Neural cell (in vitro differentiated cells): Measurements from ENCODE around the gene NKAIN2. TPM values are rescaled to one million over a fixed set of nuclear protein-coding genes. Genes with fewer than 3 reads are reported as not detected.

Experiments
- H2AFZ ChIP-seq: fragments of 200-600, 300-800 bp; sonication (generic), shearing (Covaris generic); 2 replicates; pipeline ENCODE4 v1.6.0; 2014; ENCODE audit warnings: low read depth, mild to moderate bottlenecking, antibody characterized with exemption, low read length, moderate library complexity
- H3F3A ChIP-seq: fragments of 200-600 bp; shearing (Covaris generic); 2 replicates; pipeline ENCODE4 v1.6.1; 2016; ENCODE audit warnings: mild to moderate bottlenecking, moderate library complexity, mixed read lengths, antibody characterized with exemption, low read length; ENCODE audit not compliant: insufficient read depth, poor library complexity, severe bottlenecking
- H3K27ac ChIP-seq: fragments of 200-600, 300-800 bp; sonication (generic), shearing (Covaris generic); 2 replicates; pipeline ENCODE4 v1.5.1; 2014; ENCODE audit warnings: mild to moderate bottlenecking, low read length, moderate library complexity
- H3K27me3 ChIP-seq: fragments of 300-800, 200-600 bp; sonication (generic), shearing (Covaris generic); 2 replicates; pipeline ENCODE4 v1.6.0; 2014; ENCODE audit warnings: mild to moderate bottlenecking, low read depth, low read length, moderate library complexity; ENCODE audit not compliant: insufficient read depth
- H3K36me3 ChIP-seq: fragments of 300-800, 200-600 bp; sonication (generic), shearing (Covaris generic); 2 replicates; pipeline ENCODE4 v1.5.1; 2014; ENCODE audit warnings: mild to moderate bottlenecking, antibody characterized with exemption, low read length, moderate library complexity; ENCODE audit not compliant: insufficient read depth
- H3K4me2 ChIP-seq: fragments of 300-800, 200-600 bp; sonication (generic), shearing (Covaris generic); 2 replicates; pipeline ENCODE4 v1.6.0; 2014; ENCODE audit warnings: mild to moderate bottlenecking, low read length
- H3K4me3 ChIP-seq: fragments of 300-800, 200-600 bp; sonication (generic), shearing (Covaris generic); 2 replicates; pipeline ENCODE4 v1.5.1; 2014; ENCODE audit warnings: mild to moderate bottlenecking, low read length, moderate library complexity
- H3K79me2 ChIP-seq: fragments of 200-600 bp; shearing (Covaris generic); replicated peaks from 2 replicates; pipeline ENCODE4 v1.6.0; 2014; ENCODE audit warnings: mild to moderate bottlenecking, low read length, moderate library complexity; ENCODE audit not compliant: insufficient read depth
- H3K9ac ChIP-seq: fragments of 300-800, 200-600 bp; sonication (generic), shearing (Covaris generic); 2 replicates; pipeline ENCODE4 v1.6.1; 2016; ENCODE audit warnings: mild to moderate bottlenecking, low read length, mixed read lengths
- H3K9me2 ChIP-seq: fragments of 200-600 bp; shearing (Covaris generic); 2 replicates; pipeline ENCODE4 v1.6.1; 2016; ENCODE audit warnings: mild to moderate bottlenecking, low read length, mixed read lengths; ENCODE audit not compliant: insufficient read depth
- H3K9me3 ChIP-seq: fragments of 200-600, 300-800 bp; sonication (generic), shearing (Covaris generic); 2 replicates; pipeline ENCODE4 v1.6.1; 2016; ENCODE audit warnings: mild to moderate bottlenecking, mixed run types, low read length, moderate library complexity, mixed read lengths
- H4K20me1 ChIP-seq: fragments of 200-600 bp; shearing (Covaris generic); 2 replicates; pipeline ENCODE4 v1.6.1; 2016; ENCODE audit warnings: mild to moderate bottlenecking, mixed run types; ENCODE audit not compliant: insufficient read depth
- CTCF ChIP-seq: fragments of 450-650 bp; IDR thresholded peaks from 2 replicates; pipeline ENCODE4 v1.5.1; 2014; ENCODE audit warnings: antibody characterized with exemption, mild to moderate bottlenecking, moderate library complexity; ENCODE audit not compliant: poor library complexity, severe bottlenecking
- EP300 ChIP-seq: fragments of 450-650 bp; conservative IDR thresholded peaks from 2 replicates; pipeline ENCODE4 v1.6.1; 2014; ENCODE audit warnings: antibody characterized with exemption, mild to moderate bottlenecking, moderate library complexity; ENCODE audit not compliant: poor library complexity, severe bottlenecking
- EZH2 ChIP-seq: fragments of 200-600, 300-800 bp; shearing (Covaris generic), sonication (generic); IDR thresholded peaks from 2 replicates; pipeline ENCODE4 v1.6.1; 2014; ENCODE audit warnings: antibody characterized with exemption, low read length, borderline replicate concordance, mild to moderate bottlenecking; ENCODE audit not compliant: insufficient read depth, poor library complexity, severe bottlenecking
- MXI1 ChIP-seq: fragments of 450-650 bp; conservative IDR thresholded peaks from 2 replicates; pipeline ENCODE4 v1.6.1; 2014; ENCODE audit warnings: antibody characterized with exemption, mild to moderate bottlenecking; ENCODE audit not compliant: poor library complexity, severe bottlenecking
- POLR2AphosphoS5 ChIP-seq: IDR thresholded peaks from 2 replicates; pipeline ENCODE4 v1.6.1; 2012
- RAD21 ChIP-seq: fragments of 450-650 bp; conservative IDR thresholded peaks from 2 replicates; pipeline ENCODE4 v1.6.1; 2014; ENCODE audit warnings: antibody characterized with exemption, mild to moderate bottlenecking, moderate library complexity
- REST ChIP-seq: IDR thresholded peaks from 2 replicates; pipeline ENCODE4 v1.6.1; 2012; ENCODE audit warnings: borderline replicate concordance
- SMC3 ChIP-seq: fragments of 450-650 bp; conservative IDR thresholded peaks from 2 replicates; pipeline ENCODE4 v1.6.1; 2014; ENCODE audit warnings: antibody characterized with exemption, mild to moderate bottlenecking, moderate library complexity; ENCODE audit not compliant: poor library complexity
- TAF1 ChIP-seq: IDR thresholded peaks from 2 replicates; pipeline ENCODE4 v1.6.1; 2012; ENCODE audit warnings: low read depth
- polyA plus RNA-seq: library from polyadenylated mRNA; depleted of rRNA; stranded (reverse); fragments of >200 nt; gene quantifications from 2 replicates; pipeline ENCODE4 v1.2.3, GENCODE V29; 2014

The NKAIN2 gene
- polyA plus RNA-seq, 1 donor from 2014 or later, result 23.2 TPM

GRCh38 chr6:124148236-124148957 lies 344.7 kb downstream of the NKAIN2 start:
- Histone ChIP-seq H3K9ac (no peak overlapping the region), H3K27ac (no peak overlapping the region), H3K36me3 (no peaks in the 10 kb centered on the region), H3K27me3 (no peaks in the 10 kb centered on the region), H3K4me2 (no peak overlapping the region), H3K9me3 (no peaks in the 10 kb centered on the region), H3F3A (no peaks in the 10 kb centered on the region), H3K4me3 (no peak overlapping the region), H3K9me2 (no peaks in the 10 kb centered on the region), H4K20me1 (no peaks in the 10 kb centered on the region), H2AFZ (no peak overlapping the region), H3K79me2 (no peaks in the 10 kb centered on the region)
- no peak for TF ChIP-seq EP300
- no peak for TF ChIP-seq CTCF
- TF ChIP-seq REST, result no peak
- no peak for TF ChIP-seq RAD21
- no peak for TF ChIP-seq SMC3
- no peak for TF ChIP-seq EZH2
- TF ChIP-seq POLR2AphosphoS5, result no peak
- no peak for TF ChIP-seq TAF1
- TF ChIP-seq MXI1, result no peak

GRCh38 chr6:124149646-124150045 lies 346.0 kb downstream of the NKAIN2 start:
- H3K27me3 ChIP-seq, result no peaks in the 10 kb centered on the region
- H3K4me3 ChIP-seq, result no peak overlapping the region
- H3K79me2 ChIP-seq, result no peaks in the 10 kb centered on the region
- TF ChIP-seq EZH2 (no peak), TAF1 (no peak), RAD21 (no peak), EP300 (no peak), MXI1 (no peak), SMC3 (no peak), CTCF (no peak), POLR2AphosphoS5 (no peak), REST (no peak)
- H3K9ac ChIP-seq, result no peak overlapping the region
- no peak overlapping the region for H3K4me2 ChIP-seq
- no peaks in the 10 kb centered on the region for H3F3A ChIP-seq
- no peaks in the 10 kb centered on the region for H3K9me2 ChIP-seq
- no peak overlapping the region for H2AFZ ChIP-seq
- H3K36me3 ChIP-seq, result no peaks in the 10 kb centered on the region
- H3K27ac ChIP-seq, result no peak overlapping the region
- H3K9me3 ChIP-seq, result no peaks in the 10 kb centered on the region
- no peaks in the 10 kb centered on the region for H4K20me1 ChIP-seq
